Endothelial cell of umbilical vein (primary cell): Measurements from ENCODE around the gene NFIA.

ENCODE experiments used
- EZH2 ChIP-seq: IDR thresholded peaks from 2 replicates; pipeline ENCODE4 v1.6.1; 2012; ENCODE audit warnings: borderline replicate concordance, low read depth, mild to moderate bottlenecking, moderate library complexity, low read length, inconsistent platforms; ENCODE audit not compliant: severe bottlenecking
- MYC ChIP-seq: IDR thresholded peaks from one replicate; pipeline ENCODE4 v1.6.1; 2011; ENCODE audit warnings: mild to moderate bottlenecking, low read depth, low read length
- POLR2AphosphoS5 ChIP-seq: IDR thresholded peaks from 2 replicates; pipeline ENCODE4 v1.6.1; 2012; ENCODE audit warnings: low read depth, mild to moderate bottlenecking, control low read depth, low read length, moderate library complexity; ENCODE audit not compliant: insufficient read depth
- TF ChIP-seq, protein P1 (sequence below), 2 donors: IDR thresholded peaks; 1 replicate in 1 of 2; 2 replicates in 1 of 2; pipeline ENCODE4 v1.5.1; 2011; ENCODE audit warnings: low read length in 2 of 2, mild to moderate bottlenecking in 2 of 2, moderate library complexity in 2 of 2, control low read depth in 1 of 2, inconsistent platforms in 1 of 2, low read depth in 1 of 2; ENCODE audit not compliant: insufficient read depth in 1 of 2; ENCODE audit errors: extremely low read depth in 1 of 2

DNA sequence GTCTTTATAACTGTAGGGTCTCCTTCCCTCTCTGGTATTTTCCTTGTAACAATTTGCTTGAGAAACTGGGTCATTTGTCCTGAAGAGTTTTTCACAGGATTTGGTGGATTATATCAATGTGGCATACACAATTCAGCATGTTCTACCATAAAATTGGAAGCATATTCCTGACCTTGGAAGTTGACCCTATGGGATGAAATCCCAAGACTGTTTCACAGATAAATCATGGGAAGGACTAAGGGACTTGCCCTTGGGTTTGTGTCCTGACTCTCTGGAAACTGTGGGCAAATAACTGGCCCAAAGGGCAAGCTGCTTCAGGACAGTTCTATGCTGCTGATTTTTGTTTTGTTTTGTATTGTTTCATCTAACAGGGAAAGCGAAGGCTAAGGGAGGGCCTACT lies 387.0 kb downstream of the NFIA start:
- TF ChIP-seq, protein P1, sequence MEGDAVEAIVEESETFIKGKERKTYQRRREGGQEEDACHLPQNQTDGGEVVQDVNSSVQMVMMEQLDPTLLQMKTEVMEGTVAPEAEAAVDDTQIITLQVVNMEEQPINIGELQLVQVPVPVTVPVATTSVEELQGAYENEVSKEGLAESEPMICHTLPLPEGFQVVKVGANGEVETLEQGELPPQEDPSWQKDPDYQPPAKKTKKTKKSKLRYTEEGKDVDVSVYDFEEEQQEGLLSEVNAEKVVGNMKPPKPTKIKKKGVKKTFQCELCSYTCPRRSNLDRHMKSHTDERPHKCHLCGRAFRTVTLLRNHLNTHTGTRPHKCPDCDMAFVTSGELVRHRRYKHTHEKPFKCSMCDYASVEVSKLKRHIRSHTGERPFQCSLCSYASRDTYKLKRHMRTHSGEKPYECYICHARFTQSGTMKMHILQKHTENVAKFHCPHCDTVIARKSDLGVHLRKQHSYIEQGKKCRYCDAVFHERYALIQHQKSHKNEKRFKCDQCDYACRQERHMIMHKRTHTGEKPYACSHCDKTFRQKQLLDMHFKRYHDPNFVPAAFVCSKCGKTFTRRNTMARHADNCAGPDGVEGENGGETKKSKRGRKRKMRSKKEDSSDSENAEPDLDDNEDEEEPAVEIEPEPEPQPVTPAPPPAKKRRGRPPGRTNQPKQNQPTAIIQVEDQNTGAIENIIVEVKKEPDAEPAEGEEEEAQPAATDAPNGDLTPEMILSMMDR (IDR thresholded peaks at IDR 0.05; ENCODE audit: extremely low read depth in 1 of 2, insufficient read depth in 1 of 2, low read depth in 1 of 2, low read length in 2 of 2), result no peak
- no peak for TF ChIP-seq EZH2
- TF ChIP-seq POLR2AphosphoS5, result no peak
- TF ChIP-seq MYC, result no peak
